GM23338 (cell line): ENCODE results near the gene KIAA0586. TPM values are rescaled to one million over a fixed set of nuclear protein-coding genes. Genes with fewer than 3 reads are reported as not detected.

Experiments used
- ATAC-seq: fragments of 200-7000 bp; cut with Tn5 transposase; 3 replicates; pipeline ENCODE4 v1.9.1; 2020
- DNase-seq: peaks from one replicate; pipeline ENCODE4 v3.0.0-alpha.2; 2015; ENCODE audit warnings: low spot score
- H2AFZ ChIP-seq: fragments of 200-600 bp; sonication (generic); 2 replicates; pipeline ENCODE4 v1.8.0; 2016; ENCODE audit warnings: antibody characterized with exemption, mild to moderate bottlenecking, moderate library complexity
- H3F3A ChIP-seq: fragments of 200-600 bp; sonication (generic); replicated peaks from 2 replicates; pipeline ENCODE4 v1.8.0; 2017; ENCODE audit warnings: antibody characterized with exemption, mixed run types, low read depth
- H3K27ac ChIP-seq: fragments of 200-600 bp; sonication (generic); 2 replicates; pipeline ENCODE4 v1.6.1; 2016; ENCODE audit warnings: low read depth
- H3K27me3 ChIP-seq: fragments of 200-600 bp; sonication (generic); 2 replicates; pipeline ENCODE4 v1.8.0; 2016; ENCODE audit warnings: mild to moderate bottlenecking, mixed run types, moderate library complexity; ENCODE audit not compliant: insufficient read depth
- H3K36me3 ChIP-seq: fragments of 200-600 bp; sonication (generic); 2 replicates; pipeline ENCODE4 v1.8.0; 2016; ENCODE audit warnings: mild to moderate bottlenecking; ENCODE audit not compliant: insufficient read depth
- H3K4me1 ChIP-seq: fragments of 200-600 bp; sonication (generic); 2 replicates; pipeline ENCODE4 v1.8.0; 2016; ENCODE audit warnings: mild to moderate bottlenecking, moderate library complexity; ENCODE audit not compliant: insufficient read depth
- H3K4me2 ChIP-seq: fragments of 200-600 bp; sonication (generic); 2 replicates; pipeline ENCODE4 v1.7.1; 2017; ENCODE audit warnings: mixed run types
- H3K4me3 ChIP-seq: fragments of 200-600 bp; sonication (generic); 2 replicates; pipeline ENCODE4 v1.6.1; 2016; ENCODE audit warnings: mixed run types
- H3K79me2 ChIP-seq: fragments of 200-600 bp; sonication (generic); replicated peaks from 2 replicates; pipeline ENCODE4 v1.8.0; 2017; ENCODE audit warnings: mild to moderate bottlenecking; ENCODE audit not compliant: insufficient read depth
- H3K9me2 ChIP-seq: fragments of 200-600 bp; sonication (generic); 2 replicates; pipeline ENCODE4 v1.8.0; 2017; ENCODE audit not compliant: insufficient read depth
- H4K20me1 ChIP-seq: fragments of 200-600 bp; sonication (generic); replicated peaks from 2 replicates; pipeline ENCODE4 v1.8.0; 2017; ENCODE audit warnings: mild to moderate bottlenecking; ENCODE audit not compliant: insufficient read depth
- H3K27ac Mint-ChIP-seq: 2 replicates; pipeline ENCODE4 v1.8.0; 2020; ENCODE audit warnings: inconsistent platforms, mild to moderate bottlenecking, moderate library complexity, mixed read lengths
- H3K27me3 Mint-ChIP-seq: 3 replicates; pipeline ENCODE4 v1.8.0; 2022; ENCODE audit warnings: low read depth, mild to moderate bottlenecking, moderate library complexity, mixed read lengths, inconsistent platforms; ENCODE audit not compliant: insufficient read depth, poor library complexity
- H3K36me3 Mint-ChIP-seq: 3 replicates; pipeline ENCODE4 v1.8.0; 2021; ENCODE audit warnings: low read depth, mild to moderate bottlenecking, inconsistent platforms, moderate library complexity, mixed read lengths
- H3K4me1 Mint-ChIP-seq: 3 replicates; pipeline ENCODE4 v1.8.0; 2020; ENCODE audit warnings: mild to moderate bottlenecking, inconsistent platforms, mixed read lengths
- H3K4me3 Mint-ChIP-seq: 3 replicates; pipeline ENCODE4 v1.8.0; 2021; ENCODE audit warnings: moderate library complexity, mild to moderate bottlenecking, inconsistent platforms, mixed read lengths
- H3K9me3 Mint-ChIP-seq: 3 replicates; pipeline ENCODE4 v1.8.0; 2020; ENCODE audit warnings: moderate library complexity, mild to moderate bottlenecking, inconsistent platforms, mixed read lengths
- REST ChIP-seq: IDR thresholded peaks from one replicate; pipeline ENCODE4 v1.6.1; 2018; ENCODE audit warnings: antibody characterized with exemption; ENCODE audit not compliant: unreplicated experiment
- STAT1 ChIP-seq: IDR thresholded peaks from one replicate; pipeline ENCODE4 v1.6.1; 2016; ENCODE audit warnings: antibody characterized with exemption; ENCODE audit not compliant: unreplicated experiment
- ZNF331 ChIP-seq: fragments of 250-450 bp; sonication (Bioruptor Pico); IDR thresholded peaks from 2 replicates; pipeline ENCODE4 v1.5.0; 2020; ENCODE audit warnings: low read depth, mild to moderate bottlenecking, moderate library complexity
- polyA plus RNA-seq: library from polyadenylated mRNA; unstranded; fragments of >200 nt; fragmentation: Nextera tagmentation; extraction: Ambion mirVana; gene quantifications from 2 replicates; pipeline ENCODE4 v1.2.1, GENCODE V29; 2016
- total RNA-seq: library from RNA; depleted of rRNA; stranded (reverse); fragments of >200 nt; shearing (Covaris generic); gene quantifications from 2 replicates; pipeline ENCODE4 v1.2.3, GENCODE V29; 2014
- TF ChIP-seq, protein P1 (sequence below), 2 experiments: fragments of 200-600 bp in 1 of 2; sonication (generic) in 1 of 2; conservative IDR thresholded peaks; 2 replicates each; pipeline versions ENCODE4 v1.5.1 to v1.6.1; 2016 to 2017; ENCODE audit warnings: antibody characterized with exemption in 2 of 2, low read depth in 2 of 2, mild to moderate bottlenecking in 2 of 2, moderate library complexity in 1 of 2
- TF ChIP-seq, protein P2 (sequence below): fragments of 250-450 bp; sonication (Bioruptor Pico); IDR thresholded peaks from 2 replicates; pipeline ENCODE4 v1.5.0; 2020; ENCODE audit warnings: mild to moderate bottlenecking, moderate library complexity

Gene KIAA0586
- total and polyA plus RNA-seq, 2 experiments from 2014 or later: 22.2 to 23.7 TPM

GRCh38 chr14:58574623-58575022 lies 147.1 kb downstream of the KIAA0586 start:
- Histone ChIP-seq H3K27me3 (no peaks in the 10 kb centered on the region), H3K9me2 (no peaks in the 10 kb centered on the region), H3K27ac (no peak overlapping the region), H2AFZ (no peak overlapping the region), H3K36me3 (no peaks in the 10 kb centered on the region), H3K79me2 (no peaks in the 10 kb centered on the region), H3F3A (no peaks in the 10 kb centered on the region), H3K4me2 (no peak overlapping the region), H3K4me1 (0 out of 2 replicates have a peak, but pooled peaks cover 3% of the 10 kb centered on the region), H4K20me1 (no peaks in the 10 kb centered on the region), H3K4me3 (no peak overlapping the region)
- DNase-seq: peak; percentile 71
- H3K36me3 Mint-ChIP-seq: no peaks in the 10 kb centered on the region
- no peak overlapping the region for H3K27ac Mint-ChIP-seq
- H3K4me3 Mint-ChIP-seq: no peak overlapping the region
- peaks cover 3% of the 10 kb centered on the region for H3K27me3 Mint-ChIP-seq
- no peaks in the 10 kb centered on the region for H3K9me3 Mint-ChIP-seq
- TF ChIP-seq, protein P1, sequence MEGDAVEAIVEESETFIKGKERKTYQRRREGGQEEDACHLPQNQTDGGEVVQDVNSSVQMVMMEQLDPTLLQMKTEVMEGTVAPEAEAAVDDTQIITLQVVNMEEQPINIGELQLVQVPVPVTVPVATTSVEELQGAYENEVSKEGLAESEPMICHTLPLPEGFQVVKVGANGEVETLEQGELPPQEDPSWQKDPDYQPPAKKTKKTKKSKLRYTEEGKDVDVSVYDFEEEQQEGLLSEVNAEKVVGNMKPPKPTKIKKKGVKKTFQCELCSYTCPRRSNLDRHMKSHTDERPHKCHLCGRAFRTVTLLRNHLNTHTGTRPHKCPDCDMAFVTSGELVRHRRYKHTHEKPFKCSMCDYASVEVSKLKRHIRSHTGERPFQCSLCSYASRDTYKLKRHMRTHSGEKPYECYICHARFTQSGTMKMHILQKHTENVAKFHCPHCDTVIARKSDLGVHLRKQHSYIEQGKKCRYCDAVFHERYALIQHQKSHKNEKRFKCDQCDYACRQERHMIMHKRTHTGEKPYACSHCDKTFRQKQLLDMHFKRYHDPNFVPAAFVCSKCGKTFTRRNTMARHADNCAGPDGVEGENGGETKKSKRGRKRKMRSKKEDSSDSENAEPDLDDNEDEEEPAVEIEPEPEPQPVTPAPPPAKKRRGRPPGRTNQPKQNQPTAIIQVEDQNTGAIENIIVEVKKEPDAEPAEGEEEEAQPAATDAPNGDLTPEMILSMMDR (conservative IDR thresholded peaks at IDR 0.05; ENCODE audit: low read depth in 2 of 2): peak; percentile 62 to 69
- TF ChIP-seq, protein P2, sequence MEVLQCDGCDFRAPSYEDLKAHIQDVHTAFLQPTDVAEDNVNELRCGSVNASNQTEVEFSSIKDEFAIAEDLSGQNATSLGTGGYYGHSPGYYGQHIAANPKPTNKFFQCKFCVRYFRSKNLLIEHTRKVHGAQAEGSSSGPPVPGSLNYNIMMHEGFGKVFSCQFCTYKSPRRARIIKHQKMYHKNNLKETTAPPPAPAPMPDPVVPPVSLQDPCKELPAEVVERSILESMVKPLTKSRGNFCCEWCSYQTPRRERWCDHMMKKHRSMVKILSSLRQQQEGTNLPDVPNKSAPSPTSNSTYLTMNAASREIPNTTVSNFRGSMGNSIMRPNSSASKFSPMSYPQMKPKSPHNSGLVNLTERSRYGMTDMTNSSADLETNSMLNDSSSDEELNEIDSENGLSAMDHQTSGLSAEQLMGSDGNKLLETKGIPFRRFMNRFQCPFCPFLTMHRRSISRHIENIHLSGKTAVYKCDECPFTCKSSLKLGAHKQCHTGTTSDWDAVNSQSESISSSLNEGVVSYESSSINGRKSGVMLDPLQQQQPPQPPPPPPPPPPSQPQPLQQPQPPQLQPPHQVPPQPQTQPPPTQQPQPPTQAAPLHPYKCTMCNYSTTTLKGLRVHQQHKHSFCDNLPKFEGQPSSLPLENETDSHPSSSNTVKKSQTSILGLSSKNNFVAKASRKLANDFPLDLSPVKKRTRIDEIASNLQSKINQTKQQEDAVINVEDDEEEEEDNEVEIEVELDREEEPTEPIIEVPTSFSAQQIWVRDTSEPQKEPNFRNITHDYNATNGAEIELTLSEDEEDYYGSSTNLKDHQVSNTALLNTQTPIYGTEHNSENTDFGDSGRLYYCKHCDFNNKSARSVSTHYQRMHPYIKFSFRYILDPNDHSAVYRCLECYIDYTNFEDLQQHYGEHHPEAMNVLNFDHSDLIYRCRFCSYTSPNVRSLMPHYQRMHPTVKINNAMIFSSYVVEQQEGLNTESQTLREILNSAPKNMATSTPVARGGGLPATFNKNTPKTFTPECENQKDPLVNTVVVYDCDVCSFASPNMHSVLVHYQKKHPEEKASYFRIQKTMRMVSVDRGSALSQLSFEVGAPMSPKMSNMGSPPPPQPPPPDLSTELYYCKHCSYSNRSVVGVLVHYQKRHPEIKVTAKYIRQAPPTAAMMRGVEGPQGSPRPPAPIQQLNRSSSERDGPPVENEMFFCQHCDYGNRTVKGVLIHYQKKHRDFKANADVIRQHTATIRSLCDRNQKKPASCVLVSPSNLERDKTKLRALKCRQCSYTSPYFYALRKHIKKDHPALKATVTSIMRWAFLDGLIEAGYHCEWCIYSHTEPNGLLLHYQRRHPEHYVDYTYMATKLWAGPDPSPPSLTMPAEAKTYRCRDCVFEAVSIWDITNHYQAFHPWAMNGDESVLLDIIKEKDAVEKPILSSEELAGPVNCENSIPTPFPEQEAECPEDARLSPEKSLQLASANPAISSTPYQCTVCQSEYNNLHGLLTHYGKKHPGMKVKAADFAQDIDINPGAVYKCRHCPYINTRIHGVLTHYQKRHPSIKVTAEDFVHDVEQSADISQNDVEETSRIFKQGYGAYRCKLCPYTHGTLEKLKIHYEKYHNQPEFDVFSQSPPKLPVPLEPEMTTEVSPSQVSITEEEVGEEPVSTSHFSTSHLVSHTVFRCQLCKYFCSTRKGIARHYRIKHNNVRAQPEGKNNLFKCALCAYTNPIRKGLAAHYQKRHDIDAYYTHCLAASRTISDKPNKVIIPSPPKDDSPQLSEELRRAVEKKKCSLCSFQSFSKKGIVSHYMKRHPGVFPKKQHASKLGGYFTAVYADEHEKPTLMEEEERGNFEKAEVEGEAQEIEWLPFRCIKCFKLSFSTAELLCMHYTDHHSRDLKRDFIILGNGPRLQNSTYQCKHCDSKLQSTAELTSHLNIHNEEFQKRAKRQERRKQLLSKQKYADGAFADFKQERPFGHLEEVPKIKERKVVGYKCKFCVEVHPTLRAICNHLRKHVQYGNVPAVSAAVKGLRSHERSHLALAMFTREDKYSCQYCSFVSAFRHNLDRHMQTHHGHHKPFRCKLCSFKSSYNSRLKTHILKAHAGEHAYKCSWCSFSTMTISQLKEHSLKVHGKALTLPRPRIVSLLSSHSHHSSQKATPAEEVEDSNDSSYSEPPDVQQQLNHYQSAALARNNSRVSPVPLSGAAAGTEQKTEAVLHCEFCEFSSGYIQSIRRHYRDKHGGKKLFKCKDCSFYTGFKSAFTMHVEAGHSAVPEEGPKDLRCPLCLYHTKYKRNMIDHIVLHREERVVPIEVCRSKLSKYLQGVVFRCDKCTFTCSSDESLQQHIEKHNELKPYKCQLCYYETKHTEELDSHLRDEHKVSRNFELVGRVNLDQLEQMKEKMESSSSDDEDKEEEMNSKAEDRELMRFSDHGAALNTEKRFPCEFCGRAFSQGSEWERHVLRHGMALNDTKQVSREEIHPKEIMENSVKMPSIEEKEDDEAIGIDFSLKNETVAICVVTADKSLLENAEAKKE (CRISPR knock-in tag): no peak
- TF ChIP-seq STAT1: no peak
- peaks cover 11% of the 10 kb centered on the region; the same call in 2 of the 3 replicates for H3K4me1 Mint-ChIP-seq
- ATAC-seq: peak; percentile 73

DNA sequence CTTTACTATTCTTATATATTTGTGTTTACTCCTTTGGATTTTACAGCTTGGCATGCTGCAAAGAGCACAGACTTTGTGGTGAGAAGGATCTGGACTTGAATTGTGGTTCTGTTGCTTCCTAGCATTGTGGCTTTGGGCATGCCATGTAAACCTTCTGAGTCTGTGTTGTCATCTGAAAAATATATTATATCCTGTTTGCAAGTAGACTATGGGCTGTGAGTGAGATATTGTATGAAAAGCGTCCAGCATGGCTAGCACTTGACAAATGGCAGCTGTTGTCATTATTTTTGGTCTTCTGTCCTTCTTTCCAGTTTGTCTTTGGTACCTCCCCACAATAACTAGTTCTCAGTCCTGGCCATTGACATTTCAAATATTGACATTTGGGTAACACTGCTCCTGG lies 148.4 kb downstream of the KIAA0586 start:
- no peak overlapping the region for H3K4me3 Mint-ChIP-seq
- Histone ChIP-seq H4K20me1 (no peaks in the 10 kb centered on the region), H3K4me3 (no peak overlapping the region), H3K36me3 (no peaks in the 10 kb centered on the region), H2AFZ (no peak overlapping the region), H3K27ac (no peak overlapping the region), H3K9me2 (no peaks in the 10 kb centered on the region), H3F3A (no peaks in the 10 kb centered on the region), H3K27me3 (no peaks in the 10 kb centered on the region), H3K79me2 (no peaks in the 10 kb centered on the region), H3K4me1 (0 out of 2 replicates have a peak, but pooled peaks cover 3% of the 10 kb centered on the region), H3K4me2 (no peak overlapping the region)
- ATAC-seq (no peak), DNase-seq (no peak)
- peaks cover 3% of the 10 kb centered on the region; the same call in 1 of the 3 replicates for H3K9me3 Mint-ChIP-seq
- H3K27ac Mint-ChIP-seq: no peak overlapping the region
- H3K36me3 Mint-ChIP-seq: no peaks in the 10 kb centered on the region
- peaks cover 3% of the 10 kb centered on the region for H3K27me3 Mint-ChIP-seq
- peaks cover 11% of the 10 kb centered on the region; the same call in 2 of the 3 replicates for H3K4me1 Mint-ChIP-seq
- TF ChIP-seq ZNF331 (CRISPR knock-in tag) (no peak), REST (no peak)
